VCaP (cell line): ENCODE data around the gene PHETA1.

Experiments used
- H3K27ac ChIP-seq: fragments of 450-650 bp; 2 replicates; pipeline ENCODE4 v1.5.1; 2017
- TF ChIP-seq, protein P1 (sequence below): fragments of 450-650 bp; conservative IDR thresholded peaks from 2 replicates; pipeline ENCODE4 v1.5.1; 2017; ENCODE audit warnings: mild to moderate bottlenecking, moderate library complexity

Gene PHETA1

GRCh38 chr12:111334393-111334915, 34.4 kb downstream of the PHETA1 start:
- H3K27ac ChIP-seq: no peak overlapping the region

GRCh38 chr12:111330800-111331752, 37.8 kb downstream of the PHETA1 start:
- TF ChIP-seq, protein P1, sequence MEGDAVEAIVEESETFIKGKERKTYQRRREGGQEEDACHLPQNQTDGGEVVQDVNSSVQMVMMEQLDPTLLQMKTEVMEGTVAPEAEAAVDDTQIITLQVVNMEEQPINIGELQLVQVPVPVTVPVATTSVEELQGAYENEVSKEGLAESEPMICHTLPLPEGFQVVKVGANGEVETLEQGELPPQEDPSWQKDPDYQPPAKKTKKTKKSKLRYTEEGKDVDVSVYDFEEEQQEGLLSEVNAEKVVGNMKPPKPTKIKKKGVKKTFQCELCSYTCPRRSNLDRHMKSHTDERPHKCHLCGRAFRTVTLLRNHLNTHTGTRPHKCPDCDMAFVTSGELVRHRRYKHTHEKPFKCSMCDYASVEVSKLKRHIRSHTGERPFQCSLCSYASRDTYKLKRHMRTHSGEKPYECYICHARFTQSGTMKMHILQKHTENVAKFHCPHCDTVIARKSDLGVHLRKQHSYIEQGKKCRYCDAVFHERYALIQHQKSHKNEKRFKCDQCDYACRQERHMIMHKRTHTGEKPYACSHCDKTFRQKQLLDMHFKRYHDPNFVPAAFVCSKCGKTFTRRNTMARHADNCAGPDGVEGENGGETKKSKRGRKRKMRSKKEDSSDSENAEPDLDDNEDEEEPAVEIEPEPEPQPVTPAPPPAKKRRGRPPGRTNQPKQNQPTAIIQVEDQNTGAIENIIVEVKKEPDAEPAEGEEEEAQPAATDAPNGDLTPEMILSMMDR: peak; percentile 83
- no peak overlapping the region for H3K27ac ChIP-seq

More at GRCh38 chr12:111334393-111334915, 34.4 kb downstream of the PHETA1 start:
- TF ChIP-seq, protein P1: no peak

GRCh38 chr12:111328138-111328537, 40.8 kb downstream of the PHETA1 start:
- no peak overlapping the region for H3K27ac ChIP-seq
- TF ChIP-seq, protein P1: no peak

DNA sequence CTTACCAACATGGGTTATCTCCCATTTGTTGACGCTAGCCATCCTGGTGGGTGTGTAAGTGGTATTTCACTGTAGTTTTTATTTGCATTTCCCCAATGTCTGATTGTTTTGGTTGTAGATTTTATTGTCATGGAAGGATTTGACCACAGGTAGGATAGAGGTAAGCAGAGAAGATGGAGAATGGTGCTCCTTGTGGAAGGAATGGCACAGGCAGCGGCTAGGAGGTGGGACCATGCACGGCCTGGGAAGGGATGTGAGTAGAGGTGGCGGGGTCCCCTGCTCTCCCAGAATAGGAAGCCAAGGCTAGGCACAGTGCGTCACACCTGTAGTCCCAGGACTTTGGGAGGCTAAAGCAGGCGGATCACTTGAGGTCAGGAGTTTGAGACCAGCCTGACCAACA, 41.4 kb downstream of the PHETA1 start:
- H3K27ac ChIP-seq: no peak overlapping the region
- TF ChIP-seq, protein P1: no peak

- TF ChIP-seq, protein P1: no peak
- no peak overlapping the region for H3K27ac ChIP-seq
These were observed 46.3 kb downstream of the PHETA1 start for GRCh38 chr12:111322336-111323250.

GRCh38 chr12:111321317-111321716, 47.6 kb downstream of the PHETA1 start:
- TF ChIP-seq, protein P1: no peak
- H3K27ac ChIP-seq: no peak overlapping the region
